GM12873 (cell line): ENCODE measurements around the gene AGAP1.

ENCODE experiments used
- TF ChIP-seq, protein P1 (sequence below): IDR thresholded peaks from 2 replicates; pipeline ENCODE4 v1.5.1; 2012; ENCODE audit warnings: low read depth, mild to moderate bottlenecking, moderate library complexity, low read length, control low read depth; ENCODE audit not compliant: insufficient read depth; ENCODE audit errors: missing control alignments

The AGAP1 gene

GRCh38 chr2:235868645-235869044, 374.8 kb downstream of the AGAP1 start:
- TF ChIP-seq, protein P1, sequence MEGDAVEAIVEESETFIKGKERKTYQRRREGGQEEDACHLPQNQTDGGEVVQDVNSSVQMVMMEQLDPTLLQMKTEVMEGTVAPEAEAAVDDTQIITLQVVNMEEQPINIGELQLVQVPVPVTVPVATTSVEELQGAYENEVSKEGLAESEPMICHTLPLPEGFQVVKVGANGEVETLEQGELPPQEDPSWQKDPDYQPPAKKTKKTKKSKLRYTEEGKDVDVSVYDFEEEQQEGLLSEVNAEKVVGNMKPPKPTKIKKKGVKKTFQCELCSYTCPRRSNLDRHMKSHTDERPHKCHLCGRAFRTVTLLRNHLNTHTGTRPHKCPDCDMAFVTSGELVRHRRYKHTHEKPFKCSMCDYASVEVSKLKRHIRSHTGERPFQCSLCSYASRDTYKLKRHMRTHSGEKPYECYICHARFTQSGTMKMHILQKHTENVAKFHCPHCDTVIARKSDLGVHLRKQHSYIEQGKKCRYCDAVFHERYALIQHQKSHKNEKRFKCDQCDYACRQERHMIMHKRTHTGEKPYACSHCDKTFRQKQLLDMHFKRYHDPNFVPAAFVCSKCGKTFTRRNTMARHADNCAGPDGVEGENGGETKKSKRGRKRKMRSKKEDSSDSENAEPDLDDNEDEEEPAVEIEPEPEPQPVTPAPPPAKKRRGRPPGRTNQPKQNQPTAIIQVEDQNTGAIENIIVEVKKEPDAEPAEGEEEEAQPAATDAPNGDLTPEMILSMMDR = no peak

- TF ChIP-seq, protein P1 = no peak
Measured at GRCh38 chr2:235870515-235870914, 376.7 kb downstream of the AGAP1 start.

GRCh38 chr2:235876099-235876679, 382.3 kb downstream of the AGAP1 start:
- TF ChIP-seq, protein P1 = no peak

- TF ChIP-seq, protein P1 = no peak
Measured at GRCh38 chr2:235877275-235877802, 383.5 kb downstream of the AGAP1 start.

DNA sequence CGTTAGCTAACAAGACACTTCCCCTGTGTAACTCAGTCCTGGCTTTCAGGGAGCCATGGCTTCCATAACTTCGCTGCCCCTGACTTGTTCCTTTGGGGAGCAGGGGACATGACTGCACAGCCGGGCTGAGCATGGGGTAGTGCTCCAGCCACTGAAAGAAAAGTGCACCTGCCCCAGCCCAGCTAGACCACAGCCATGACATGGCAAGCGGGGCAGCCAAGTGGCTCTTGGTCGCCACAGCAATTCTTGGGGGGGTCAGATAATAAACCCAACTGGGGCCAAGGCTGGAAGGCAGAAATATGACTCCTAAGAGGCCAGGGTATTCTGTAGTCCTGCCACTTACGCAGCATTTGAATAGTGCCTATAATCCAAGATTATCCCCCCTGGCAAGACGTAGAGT, 385.3 kb downstream of the AGAP1 start:
- TF ChIP-seq, protein P1 = no peak

- TF ChIP-seq, protein P1 = no peak
Measured at GRCh38 chr2:235883675-235884074, 389.8 kb downstream of the AGAP1 start.

GRCh38 chr2:235889302-235889630, 395.4 kb downstream of the AGAP1 start:
- TF ChIP-seq, protein P1 = no peak
